WI38 (cell line): ENCODE data around the gene STOML1.

Source experiments
- H3K4me3 ChIP-seq: 2 replicates; pipeline ENCODE4 v1.5.1; 2011; ENCODE audit warnings: low read depth, mild to moderate bottlenecking, control low read depth, low read length
- TF ChIP-seq, protein P1 (sequence below): IDR thresholded peaks from 2 replicates; pipeline ENCODE4 v1.5.1; 2012; ENCODE audit warnings: low read depth, mild to moderate bottlenecking, control low read depth, low read length

STOML1 gene

DNA sequence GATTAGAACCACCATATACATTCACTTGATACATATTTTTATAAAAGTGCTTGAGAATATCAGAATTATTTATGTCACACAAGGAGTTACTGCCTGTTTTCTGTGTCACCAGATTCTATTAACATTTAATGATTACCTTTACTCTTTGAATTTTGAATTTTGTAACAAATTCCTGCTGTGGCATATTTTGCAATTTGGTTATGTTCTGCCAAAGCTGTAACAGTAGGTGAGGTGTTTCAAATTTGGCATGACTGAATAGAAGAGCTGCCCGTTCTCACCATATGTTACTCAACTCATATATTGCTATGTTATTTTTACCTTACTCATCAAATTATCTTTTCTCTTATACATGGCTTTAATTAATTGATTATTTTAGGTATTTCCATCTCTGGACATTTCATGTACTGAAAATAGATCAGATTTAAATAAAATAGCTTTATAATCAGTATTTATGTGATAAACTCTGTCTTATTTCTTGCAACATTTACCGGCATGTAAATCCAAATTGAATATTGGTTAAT lies 21.3 kb upstream of the STOML1 start:
- TF ChIP-seq, protein P1, sequence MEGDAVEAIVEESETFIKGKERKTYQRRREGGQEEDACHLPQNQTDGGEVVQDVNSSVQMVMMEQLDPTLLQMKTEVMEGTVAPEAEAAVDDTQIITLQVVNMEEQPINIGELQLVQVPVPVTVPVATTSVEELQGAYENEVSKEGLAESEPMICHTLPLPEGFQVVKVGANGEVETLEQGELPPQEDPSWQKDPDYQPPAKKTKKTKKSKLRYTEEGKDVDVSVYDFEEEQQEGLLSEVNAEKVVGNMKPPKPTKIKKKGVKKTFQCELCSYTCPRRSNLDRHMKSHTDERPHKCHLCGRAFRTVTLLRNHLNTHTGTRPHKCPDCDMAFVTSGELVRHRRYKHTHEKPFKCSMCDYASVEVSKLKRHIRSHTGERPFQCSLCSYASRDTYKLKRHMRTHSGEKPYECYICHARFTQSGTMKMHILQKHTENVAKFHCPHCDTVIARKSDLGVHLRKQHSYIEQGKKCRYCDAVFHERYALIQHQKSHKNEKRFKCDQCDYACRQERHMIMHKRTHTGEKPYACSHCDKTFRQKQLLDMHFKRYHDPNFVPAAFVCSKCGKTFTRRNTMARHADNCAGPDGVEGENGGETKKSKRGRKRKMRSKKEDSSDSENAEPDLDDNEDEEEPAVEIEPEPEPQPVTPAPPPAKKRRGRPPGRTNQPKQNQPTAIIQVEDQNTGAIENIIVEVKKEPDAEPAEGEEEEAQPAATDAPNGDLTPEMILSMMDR: no peak
- no peak overlapping the region for H3K4me3 ChIP-seq

DNA sequence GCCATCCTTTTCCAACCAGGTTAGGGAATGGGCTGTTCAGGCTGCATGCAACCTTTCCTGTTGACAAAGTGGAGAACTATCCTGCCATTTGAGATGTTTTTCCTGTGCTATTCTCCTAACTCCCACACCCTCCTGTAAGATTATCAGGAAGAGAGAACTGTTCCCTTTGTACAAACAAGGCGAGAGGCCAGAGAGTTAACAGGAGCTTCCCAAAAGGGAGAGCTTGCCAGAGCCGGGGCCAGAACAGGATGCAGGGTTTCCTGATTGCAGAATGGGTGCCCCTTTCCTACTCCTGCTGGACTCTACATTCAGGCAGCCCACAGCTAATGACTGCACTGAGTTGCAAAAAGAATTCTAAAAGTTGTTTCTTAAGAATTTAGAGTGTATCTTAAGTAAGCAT lies 19.5 kb upstream of the STOML1 start:
- TF ChIP-seq, protein P1: no peak
- H3K4me3 ChIP-seq: no peak overlapping the region

DNA sequence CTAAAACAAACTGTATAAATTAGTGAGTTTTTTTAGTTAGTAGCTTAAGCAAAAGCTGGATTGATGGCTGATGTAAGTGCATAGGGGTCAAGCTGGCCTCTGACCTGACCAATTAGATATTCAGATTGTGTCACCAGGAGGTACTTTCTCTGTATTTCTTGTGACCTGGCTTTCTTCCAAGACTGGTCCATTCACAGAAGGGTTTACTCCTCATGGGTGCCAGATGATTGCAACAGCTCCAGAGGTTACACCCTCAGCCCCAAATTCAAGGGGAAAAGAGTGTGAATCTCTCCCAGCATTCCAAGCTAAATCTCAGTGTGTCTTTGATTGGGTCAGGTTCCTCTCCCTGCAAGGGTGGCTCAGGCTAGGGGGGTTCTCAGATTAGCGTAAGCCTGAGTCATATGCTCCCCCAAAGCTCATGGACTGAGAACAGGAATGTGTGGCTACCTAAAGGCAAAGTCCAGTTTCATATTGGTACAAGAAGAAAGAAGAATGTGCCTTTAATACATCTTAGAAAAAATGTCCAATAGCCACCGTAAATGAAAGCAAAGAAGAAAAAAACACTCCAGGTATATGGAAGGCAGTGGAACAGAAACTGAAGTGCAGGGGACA lies 18.9 kb upstream of the STOML1 start:
- H3K4me3 ChIP-seq: no peak overlapping the region
- TF ChIP-seq, protein P1: no peak

DNA sequence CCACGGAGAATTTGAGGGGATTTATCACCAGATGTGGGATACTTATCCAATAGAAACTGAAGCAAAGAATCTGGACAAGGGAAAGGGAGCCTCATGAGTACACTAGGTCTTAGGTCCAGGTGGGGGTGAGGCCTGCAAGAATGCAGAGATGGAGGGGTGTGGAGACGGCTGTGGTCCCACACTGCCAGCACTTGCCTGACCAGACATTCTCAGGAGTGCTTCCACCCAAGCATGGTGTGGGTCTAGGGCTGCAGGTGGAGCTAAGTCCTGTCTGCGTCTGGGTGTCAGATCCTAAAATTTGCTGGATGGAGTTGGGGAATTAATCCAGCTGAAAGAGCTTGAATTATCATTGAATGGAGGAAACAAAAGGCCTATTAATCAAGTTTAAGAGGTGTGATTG lies 16.8 kb upstream of the STOML1 start:
- H3K4me3 ChIP-seq: no peak overlapping the region
- TF ChIP-seq, protein P1: no peak

DNA sequence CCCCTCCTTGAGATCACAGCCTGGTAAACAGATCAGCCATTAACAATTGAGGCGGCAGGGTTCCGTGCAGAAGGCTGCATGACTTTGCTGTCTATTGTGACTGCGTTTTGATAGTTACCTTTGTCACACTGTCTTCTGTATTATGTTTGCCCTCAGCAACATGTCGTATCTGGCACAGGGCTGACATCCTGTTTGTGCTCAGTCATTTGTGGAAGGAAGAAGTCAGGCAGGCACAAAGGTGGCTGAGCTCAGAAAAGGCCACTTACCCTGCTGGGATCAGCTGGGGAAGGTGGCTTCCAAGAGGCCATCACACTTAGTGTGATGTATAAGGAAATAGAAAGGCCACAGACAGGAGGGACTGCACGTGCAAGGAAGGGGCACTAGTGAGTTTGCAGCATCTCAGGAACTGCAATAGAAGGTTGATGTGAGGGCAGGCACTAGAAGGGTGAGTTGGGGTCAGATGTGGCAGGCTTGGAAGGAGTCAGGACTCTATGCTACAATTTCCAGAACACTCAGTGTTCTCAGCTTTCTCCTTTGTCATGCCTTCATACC lies 15.8 kb upstream of the STOML1 start:
- no peak overlapping the region for H3K4me3 ChIP-seq
- TF ChIP-seq, protein P1: no peak

DNA sequence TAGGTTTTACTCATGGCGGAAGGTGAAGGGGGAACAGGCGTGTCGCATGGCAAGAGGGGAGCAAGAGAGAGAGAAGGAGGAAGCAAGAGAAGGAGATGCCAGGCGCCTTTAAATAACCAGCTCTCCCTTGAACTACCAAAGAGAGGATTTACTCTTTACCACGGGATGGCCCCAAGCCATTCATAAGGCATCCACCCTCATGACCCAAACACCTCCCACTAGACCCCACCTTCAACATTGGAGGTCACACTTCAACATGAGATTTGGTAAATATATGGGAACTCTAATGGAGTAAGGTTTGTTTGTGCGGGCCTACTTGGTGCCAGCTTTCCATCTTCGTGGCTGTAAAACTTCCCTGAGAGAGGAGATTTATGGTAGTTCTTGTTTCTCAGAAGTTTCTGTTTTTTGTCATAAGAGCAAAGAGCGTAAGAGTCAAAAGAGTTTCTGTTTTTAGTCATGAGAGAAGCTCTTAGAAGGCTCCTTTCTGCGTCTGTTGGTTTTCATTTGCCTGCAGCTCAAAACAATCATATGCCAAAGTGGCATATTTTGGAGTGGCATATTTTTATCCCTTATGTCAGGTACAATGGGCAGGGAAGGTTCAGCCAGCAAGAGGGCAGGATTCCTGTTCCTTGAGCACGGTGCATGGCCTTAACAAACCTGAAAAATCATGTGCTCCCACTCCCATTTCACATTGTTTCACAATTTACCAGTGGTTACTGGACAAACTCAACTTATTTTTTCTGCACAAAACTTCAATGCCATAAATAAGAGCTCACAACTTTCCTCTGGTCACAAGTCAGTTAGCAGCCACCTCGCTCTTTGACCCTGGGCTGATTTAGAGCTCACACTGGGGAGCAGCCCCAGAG lies 14.9 kb upstream of the STOML1 start:
- H3K4me3 ChIP-seq: no peak overlapping the region
- TF ChIP-seq, protein P1: no peak

DNA sequence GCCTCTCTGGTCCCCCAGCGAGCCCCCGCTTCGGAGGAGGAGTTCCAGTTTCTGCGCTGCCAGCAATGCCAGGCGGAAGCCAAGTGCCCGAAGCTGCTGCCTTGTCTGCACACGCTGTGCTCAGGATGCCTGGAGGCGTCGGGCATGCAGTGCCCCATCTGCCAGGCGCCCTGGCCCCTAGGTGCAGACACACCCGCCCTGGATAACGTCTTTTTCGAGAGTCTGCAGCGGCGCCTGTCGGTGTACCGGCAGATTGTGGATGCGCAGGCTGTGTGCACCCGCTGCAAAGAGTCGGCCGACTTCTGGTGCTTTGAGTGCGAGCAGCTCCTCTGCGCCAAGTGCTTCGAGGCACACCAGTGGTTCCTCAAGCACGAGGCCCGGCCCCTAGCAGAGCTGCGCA lies 5.9 kb upstream of the STOML1 start:
- H3K4me3 ChIP-seq: no peak overlapping the region
- TF ChIP-seq, protein P1: no peak
